Spinal cord (tissue), 10 donors: ENCODE results near the gene ARL8A. TPM values are rescaled to one million over a fixed set of nuclear protein-coding genes. Genes with fewer than 3 reads are reported as not detected.
"Not testable (repeated sequence)": the region's sequence is repeated elsewhere in the genome, so short reads cannot be mapped to it uniquely, and the experiment has no call there.

ENCODE experiments used
- DNase-seq, 6 donors: peaks; one replicate each; pipeline versions ENCODE4 v3.0.0 to v3.0.0-alpha.2; 2013 to 2015; ENCODE audit warnings: low spot score in 6 of 6, low read depth in 4 of 6
- H3K27ac ChIP-seq: one replicate; pipeline ENCODE4 v1.5.1; 2013; ENCODE audit warnings: low read depth, low read length, control low read depth
- H3K27me3 ChIP-seq: one replicate; pipeline ENCODE4 v1.6.1; 2013; ENCODE audit warnings: low read length; ENCODE audit not compliant: control insufficient read depth, insufficient read depth
- H3K36me3 ChIP-seq: one replicate; pipeline ENCODE4 v1.6.1; 2013; ENCODE audit warnings: low read length; ENCODE audit not compliant: control insufficient read depth, insufficient read depth
- H3K4me1 ChIP-seq: one replicate; pipeline ENCODE4 v1.6.1; 2013; ENCODE audit warnings: low read length; ENCODE audit not compliant: control insufficient read depth, insufficient read depth
- H3K4me3 ChIP-seq: one replicate; pipeline ENCODE4 v1.5.1; 2013; ENCODE audit warnings: low read depth, low read length, control low read depth
- H3K9me3 ChIP-seq: one replicate; pipeline ENCODE4 v1.6.1; 2013; ENCODE audit warnings: low read length; ENCODE audit not compliant: control insufficient read depth, insufficient read depth
- WGBS: methylation state at CpG from one replicate; pipeline ENCODE4 v1.1.5; 2013; ENCODE audit warnings: missing lambda C conversion rate; ENCODE audit not compliant: insufficient coverage; 5-methylcytosine and 5-hydroxymethylcytosine counted together
- polyA plus RNA-seq, 2 donors: library from polyadenylated mRNA; unstranded; fragments of 120-200 nt; gene quantifications; one replicate each; pipeline ENCODE4 v1.2.1, GENCODE V29; 2013; ENCODE audit not compliant: insufficient read length in 2 of 2
- total RNA-seq, 2 donors: library from RNA; depleted of rRNA in 1 of 2; stranded (reverse); fragments of 120-200 nt in 1 of 2; fragments of >200 nt in 1 of 2; gene quantifications; one replicate each; pipeline versions ENCODE4 v1.2.3 to v1.2.4, GENCODE V29; 2013 to 2014
- donor health status: healthy.

ARL8A gene
- total and polyA plus RNA-seq, 4 donors = 56.3 to 184 (median 129) TPM

GRCh38 chr1:202187697-202188407 lies 43.3 kb upstream of the ARL8A start:
- no peak for DNase-seq
- H3K27ac ChIP-seq = no peak overlapping the region
- H3K36me3 ChIP-seq = peaks cover 2% of the 10 kb centered on the region
- peaks cover 3% of the 10 kb centered on the region for H3K27me3 ChIP-seq
- peaks cover 22% of the 10 kb centered on the region for H3K4me1 ChIP-seq
- WGBS = 65% methylated on average over 6 of the region's 8 CpGs
- H3K9me3 ChIP-seq = no peaks in the 10 kb centered on the region
- no peak overlapping the region for H3K4me3 ChIP-seq

GRCh38 chr1:202187041-202187671 lies 42.6 kb upstream of the ARL8A start:
- Histone ChIP-seq H3K27ac (no peak overlapping the region), H3K27me3 (no peaks in the 10 kb centered on the region), H3K9me3 (no peaks in the 10 kb centered on the region), H3K4me1 (peaks cover 21% of the 10 kb centered on the region), H3K36me3 (peaks cover 2% of the 10 kb centered on the region), H3K4me3 (no peak overlapping the region)
- no peak for DNase-seq
- 68% methylated on average over 7 of the region's 8 CpGs for WGBS

GRCh38 chr1:202186327-202186726 lies 41.8 kb upstream of the ARL8A start:
- no peak overlapping the region for H3K4me3 ChIP-seq
- H3K36me3 ChIP-seq = peaks cover 2% of the 10 kb centered on the region
- H3K4me1 ChIP-seq = peaks cover 21% of the 10 kb centered on the region
- no peaks in the 10 kb centered on the region for H3K9me3 ChIP-seq
- WGBS = 75% methylated on average over 7 of the region's 7 CpGs
- DNase-seq = peak in 1 of 6 donors; percentile 10
- no peaks in the 10 kb centered on the region for H3K27me3 ChIP-seq
- H3K27ac ChIP-seq = no peak overlapping the region

DNA sequence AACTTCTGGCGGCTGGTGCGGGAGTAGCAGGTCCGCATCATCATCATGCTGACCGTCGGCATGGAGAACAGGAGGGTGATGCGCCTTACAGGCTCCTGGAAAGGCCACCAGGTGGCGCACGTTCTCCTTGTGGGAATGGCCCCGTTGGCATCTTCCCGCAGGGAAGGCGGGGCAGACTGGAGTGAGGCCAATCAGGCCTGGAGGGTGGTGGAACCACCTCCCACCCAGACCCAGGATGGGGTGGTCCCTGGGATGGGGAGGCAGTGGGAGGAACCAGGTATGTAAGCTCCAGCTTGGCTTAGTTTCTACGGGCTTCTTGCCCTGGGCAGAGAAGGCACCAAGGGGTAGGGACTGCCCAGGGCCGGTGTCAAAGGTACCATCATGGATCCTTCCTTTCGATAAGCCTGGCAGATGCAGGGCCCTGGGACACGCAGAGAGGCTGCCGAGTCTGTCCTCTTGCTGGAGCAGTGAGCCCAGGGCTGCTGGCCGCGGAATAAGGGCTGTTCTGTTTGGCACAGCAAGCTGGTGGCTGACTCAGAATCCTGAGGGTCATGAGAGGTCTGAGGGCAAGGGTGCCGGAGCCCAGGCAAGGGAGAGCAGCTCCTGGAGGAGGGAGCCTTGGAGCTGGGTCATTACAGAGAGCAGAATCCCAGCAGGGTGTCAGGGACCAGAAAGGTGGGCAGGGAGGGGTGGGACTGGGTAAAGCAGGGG lies 40.4 kb upstream of the ARL8A start:
- no peaks in the 10 kb centered on the region for H3K27me3 ChIP-seq
- peaks cover 21% of the 10 kb centered on the region for H3K4me1 ChIP-seq
- peak; percentile 40 to 94 (median 66) for DNase-seq
- H3K36me3 ChIP-seq = peaks cover 2% of the 10 kb centered on the region
- 20% methylated on average over 19 of the region's 19 CpGs for WGBS
- H3K4me3 ChIP-seq = no peak overlapping the region
- no peaks in the 10 kb centered on the region for H3K9me3 ChIP-seq
- H3K27ac ChIP-seq = no peak overlapping the region

DNA sequence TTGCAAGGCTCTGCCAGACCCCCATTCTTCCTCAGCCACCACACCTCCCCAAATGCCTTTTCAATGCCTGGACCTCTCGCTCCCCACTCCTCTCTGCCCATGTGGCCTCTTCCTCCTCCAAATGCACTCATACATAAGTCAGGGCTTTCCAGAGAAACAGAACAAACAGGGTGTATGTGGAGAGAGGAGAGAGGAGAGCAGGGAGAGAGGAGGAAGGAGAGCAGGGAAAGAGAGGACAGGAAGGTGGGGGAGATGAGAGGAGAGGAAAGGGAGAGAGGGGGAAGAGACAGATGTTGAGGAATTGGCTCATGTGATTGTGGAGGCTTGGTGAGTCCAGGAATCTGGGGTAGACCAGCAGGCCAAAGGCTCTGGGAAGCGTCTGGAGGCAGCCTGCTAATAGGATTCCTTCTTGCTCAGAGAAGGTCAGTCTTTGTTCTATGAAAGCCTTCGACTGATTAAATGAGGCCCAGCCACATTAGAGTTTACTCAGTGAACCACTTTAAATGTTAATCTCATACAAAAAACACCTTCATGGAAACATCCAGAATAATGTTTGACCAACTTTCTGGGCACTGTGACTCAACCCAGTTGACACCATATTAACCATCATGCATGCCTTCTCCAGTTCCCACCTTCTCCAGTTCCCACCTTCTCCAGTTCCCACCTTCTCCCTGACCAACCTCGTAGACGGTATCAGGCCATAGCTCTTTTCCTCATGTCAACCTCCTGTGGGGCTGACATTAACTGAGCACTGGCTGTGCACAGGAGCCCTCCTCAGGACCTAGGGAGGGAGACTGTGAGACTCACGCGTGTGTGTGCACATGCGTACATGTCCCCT lies 37.7 kb upstream of the ARL8A start:
- Histone ChIP-seq H3K27ac (no peak overlapping the region), H3K36me3 (peaks cover 2% of the 10 kb centered on the region), H3K4me3 (no peak overlapping the region), H3K27me3 (no peaks in the 10 kb centered on the region), H3K4me1 (peaks cover 17% of the 10 kb centered on the region), H3K9me3 (no peaks in the 10 kb centered on the region)
- DNase-seq = no peak
- 87% methylated on average over 3 of the region's 8 CpGs for WGBS

DNA sequence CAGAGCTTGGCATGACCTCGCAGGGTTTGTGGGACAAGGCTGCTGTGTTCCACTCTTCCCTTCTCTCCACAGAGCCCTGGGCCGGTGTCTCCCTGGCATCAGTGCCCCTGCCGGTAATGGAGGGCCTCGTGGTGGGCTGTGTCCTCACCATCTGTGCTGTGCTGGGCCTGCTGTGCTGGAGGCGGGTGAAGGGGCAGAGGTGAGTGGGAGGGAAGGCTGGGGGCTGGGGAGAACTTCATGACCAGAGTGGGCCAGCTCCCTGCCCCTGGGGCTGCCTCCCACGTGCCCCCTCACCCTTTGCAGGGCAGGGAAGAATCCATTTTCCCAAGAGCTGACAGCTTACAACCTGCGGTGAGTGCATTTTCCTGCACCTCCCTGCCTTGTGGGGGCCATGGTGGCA lies 37.0 kb upstream of the ARL8A start:
- H3K27ac ChIP-seq = no peak overlapping the region
- 88% methylated on average over 5 of the region's 7 CpGs for WGBS
- peaks cover 11% of the 10 kb centered on the region for H3K4me1 ChIP-seq
- DNase-seq = no peak
- H3K36me3 ChIP-seq = no peaks in the 10 kb centered on the region
- no peak overlapping the region for H3K4me3 ChIP-seq
- no peaks in the 10 kb centered on the region for H3K9me3 ChIP-seq
- H3K27me3 ChIP-seq = no peaks in the 10 kb centered on the region

- H3K4me1 ChIP-seq, H3K36me3 ChIP-seq, H3K27ac ChIP-seq, H3K27me3 ChIP-seq, DNase-seq, H3K9me3 ChIP-seq, H3K4me3 ChIP-seq: not testable (repeated sequence)
- 59% methylated on average over 2 of the region's 2 CpGs for WGBS
Measured at GRCh38 chr1:202180751-202181139, 36.2 kb upstream of the ARL8A start.

DNA sequence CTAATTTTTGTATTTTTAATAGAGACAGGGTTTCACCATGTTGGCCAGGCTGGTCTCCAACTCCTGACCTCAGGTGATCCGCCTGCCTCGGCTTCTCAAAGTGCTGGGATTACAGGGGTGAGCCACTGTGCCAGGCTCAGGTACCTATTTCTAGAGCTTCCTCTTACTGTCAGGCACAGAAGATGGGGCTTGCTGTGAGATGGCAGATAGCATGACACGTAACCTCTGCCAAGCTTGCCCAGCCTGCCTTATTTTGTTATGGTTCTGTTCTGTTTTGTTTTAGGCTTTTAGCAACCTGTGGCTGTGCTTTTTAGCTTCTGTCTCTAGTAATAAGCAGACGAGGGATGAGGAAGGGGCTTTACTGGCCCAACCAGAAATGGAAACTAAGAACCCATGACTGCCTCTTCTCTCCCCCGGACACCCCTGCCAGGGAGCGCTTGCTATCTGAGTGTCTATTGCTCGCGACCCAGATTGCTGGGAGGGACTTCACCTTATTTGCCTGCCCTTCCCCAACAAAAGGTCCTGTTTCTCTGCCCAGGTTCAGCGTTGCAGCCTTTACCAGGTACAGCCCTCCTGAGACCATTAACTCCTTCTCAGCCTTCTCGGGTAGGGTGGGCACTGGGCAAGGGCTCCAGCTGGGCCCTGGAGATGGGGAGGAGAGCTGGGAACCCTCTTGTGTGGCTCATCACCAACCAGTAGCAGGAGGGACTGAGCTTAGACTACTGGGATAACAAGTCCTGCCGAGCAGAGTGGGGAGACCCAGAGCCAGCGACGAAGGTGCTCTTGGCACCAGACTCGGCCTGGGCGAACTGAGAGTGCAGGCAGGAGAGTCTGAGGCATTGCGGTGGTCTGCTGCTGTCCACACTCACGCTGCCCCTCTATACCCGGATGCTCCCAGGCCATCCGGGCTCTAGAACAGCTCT lies 35.6 kb upstream of the ARL8A start:
- 84% methylated on average over 13 of the region's 19 CpGs for WGBS
- Histone ChIP-seq H3K27ac (no peak overlapping the region), H3K27me3 (no peaks in the 10 kb centered on the region), H3K36me3 (no peaks in the 10 kb centered on the region), H3K9me3 (no peaks in the 10 kb centered on the region), H3K4me3 (no peak overlapping the region), H3K4me1 (peaks cover 7% of the 10 kb centered on the region)
- DNase-seq = no peak
